ENCODE measurements around the gene SH3BGRL.

The SH3BGRL gene

DNA sequence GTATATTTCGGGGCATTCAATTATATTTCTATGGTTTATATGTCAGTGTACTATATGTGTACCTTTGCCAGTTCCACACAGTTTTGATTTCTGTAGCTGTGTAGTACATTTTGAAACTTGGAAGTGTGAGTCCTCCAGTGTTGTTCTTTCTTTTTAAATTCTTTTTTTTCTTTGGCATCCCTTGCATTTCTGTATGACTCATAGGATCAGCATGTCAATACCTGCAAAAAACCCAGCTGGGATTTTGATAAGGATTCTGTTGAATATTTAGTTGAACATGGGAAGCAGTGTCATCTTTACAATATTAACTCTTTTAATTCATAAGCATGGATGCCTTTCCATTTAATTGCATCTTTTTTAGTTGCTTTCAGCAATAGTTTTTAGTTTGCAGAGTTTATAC is 100.0 kb downstream of the SH3BGRL start:
- Histone ChIP-seq H3K36me3 (ENCODE audit: insufficient read depth, low read length) (no peaks in the 10 kb centered on the region; the same call in 1 of the 2 replicates), H3K4me2 (ENCODE audit: insufficient read depth, low read length) (no peak overlapping the region), H3K79me2 (ENCODE audit: insufficient read depth, low read length) (no peaks in the 10 kb centered on the region), H3K27ac (ENCODE audit: low read length) (no peak overlapping the region), H3K4me3 (ENCODE audit: low read depth in 1 of 2, low read length in 2 of 2) (no peak overlapping the region), H3K9ac (ENCODE audit: low read depth, low read length) (no peak overlapping the region), H3K4me1 (ENCODE audit: insufficient read depth, low read length) (no peaks in the 10 kb centered on the region), H3K27me3 (ENCODE audit: insufficient read depth, low read length, poor library complexity) (no peaks in the 10 kb centered on the region), H3K9me3 (ENCODE audit: insufficient read depth, low read length, severe bottlenecking) (no peaks in the 10 kb centered on the region), H4K20me1 (ENCODE audit: insufficient read depth, low read length) (no peaks in the 10 kb centered on the region), H2AFZ (ENCODE audit: low read depth, low read length) (no peak overlapping the region)
- ATAC-seq (ENCODE audit: insufficient read depth, low read depth) (no peak), DNase-seq (no peak)
- TF ChIP-seq EZH2 (IDR thresholded peaks at IDR 0.05; ENCODE audit: borderline replicate concordance, low read depth, low read length, severe bottlenecking): no peak
- TF ChIP-seq, protein P1, sequence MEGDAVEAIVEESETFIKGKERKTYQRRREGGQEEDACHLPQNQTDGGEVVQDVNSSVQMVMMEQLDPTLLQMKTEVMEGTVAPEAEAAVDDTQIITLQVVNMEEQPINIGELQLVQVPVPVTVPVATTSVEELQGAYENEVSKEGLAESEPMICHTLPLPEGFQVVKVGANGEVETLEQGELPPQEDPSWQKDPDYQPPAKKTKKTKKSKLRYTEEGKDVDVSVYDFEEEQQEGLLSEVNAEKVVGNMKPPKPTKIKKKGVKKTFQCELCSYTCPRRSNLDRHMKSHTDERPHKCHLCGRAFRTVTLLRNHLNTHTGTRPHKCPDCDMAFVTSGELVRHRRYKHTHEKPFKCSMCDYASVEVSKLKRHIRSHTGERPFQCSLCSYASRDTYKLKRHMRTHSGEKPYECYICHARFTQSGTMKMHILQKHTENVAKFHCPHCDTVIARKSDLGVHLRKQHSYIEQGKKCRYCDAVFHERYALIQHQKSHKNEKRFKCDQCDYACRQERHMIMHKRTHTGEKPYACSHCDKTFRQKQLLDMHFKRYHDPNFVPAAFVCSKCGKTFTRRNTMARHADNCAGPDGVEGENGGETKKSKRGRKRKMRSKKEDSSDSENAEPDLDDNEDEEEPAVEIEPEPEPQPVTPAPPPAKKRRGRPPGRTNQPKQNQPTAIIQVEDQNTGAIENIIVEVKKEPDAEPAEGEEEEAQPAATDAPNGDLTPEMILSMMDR (IDR thresholded peaks at IDR 0.05; ENCODE audit: borderline replicate concordance, extremely low read depth, low read length, poor library complexity, severe bottlenecking): no peak

DNA sequence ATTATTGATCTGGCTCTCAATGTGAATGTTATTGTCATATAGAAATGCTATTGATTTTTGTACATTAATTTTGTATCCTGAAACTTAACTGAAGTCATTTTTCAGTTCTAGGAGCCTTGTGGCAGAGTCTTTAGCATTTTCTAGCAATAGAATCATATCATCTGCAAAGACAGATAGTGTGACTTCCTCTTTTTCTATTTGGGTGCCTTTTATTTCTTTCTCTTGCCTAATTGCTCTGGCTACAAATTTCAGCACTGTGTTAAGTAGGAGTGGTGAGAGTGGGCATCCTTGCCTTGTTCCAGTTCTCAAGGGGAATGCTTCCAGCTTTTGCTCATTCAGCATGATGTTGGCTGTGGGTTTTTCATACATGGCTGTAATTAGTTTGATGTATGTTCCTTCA is 102.7 kb downstream of the SH3BGRL start:
- H3K4me3 ChIP-seq (ENCODE audit: low read depth in 1 of 2, low read length in 2 of 2): no peak overlapping the region
- no peak for DNase-seq
- no peak overlapping the region for H3K9ac ChIP-seq (ENCODE audit: low read depth, low read length)
- H3K4me1 ChIP-seq (ENCODE audit: insufficient read depth, low read length): no peaks in the 10 kb centered on the region
- H3K4me2 ChIP-seq (ENCODE audit: insufficient read depth, low read length): no peak overlapping the region
- no peak overlapping the region for H3K27ac ChIP-seq (ENCODE audit: low read length)
- H2AFZ ChIP-seq (ENCODE audit: low read depth, low read length): no peak overlapping the region
- no peaks in the 10 kb centered on the region for H3K27me3 ChIP-seq (ENCODE audit: insufficient read depth, low read length, poor library complexity)
- no peak for ATAC-seq (ENCODE audit: insufficient read depth, low read depth)
- H3K79me2 ChIP-seq (ENCODE audit: insufficient read depth, low read length): no peaks in the 10 kb centered on the region
- no peak for TF ChIP-seq EZH2 (IDR thresholded peaks at IDR 0.05; ENCODE audit: borderline replicate concordance, low read depth, low read length, severe bottlenecking)
- TF ChIP-seq, protein P1 (IDR thresholded peaks at IDR 0.05; ENCODE audit: borderline replicate concordance, extremely low read depth, low read length, poor library complexity, severe bottlenecking): no peak
- no peaks in the 10 kb centered on the region for H3K9me3 ChIP-seq (ENCODE audit: insufficient read depth, low read length, severe bottlenecking)
- H4K20me1 ChIP-seq (ENCODE audit: insufficient read depth, low read length): no peaks in the 10 kb centered on the region
- no peaks in the 10 kb centered on the region for H3K36me3 ChIP-seq (ENCODE audit: insufficient read depth, low read length)

DNA sequence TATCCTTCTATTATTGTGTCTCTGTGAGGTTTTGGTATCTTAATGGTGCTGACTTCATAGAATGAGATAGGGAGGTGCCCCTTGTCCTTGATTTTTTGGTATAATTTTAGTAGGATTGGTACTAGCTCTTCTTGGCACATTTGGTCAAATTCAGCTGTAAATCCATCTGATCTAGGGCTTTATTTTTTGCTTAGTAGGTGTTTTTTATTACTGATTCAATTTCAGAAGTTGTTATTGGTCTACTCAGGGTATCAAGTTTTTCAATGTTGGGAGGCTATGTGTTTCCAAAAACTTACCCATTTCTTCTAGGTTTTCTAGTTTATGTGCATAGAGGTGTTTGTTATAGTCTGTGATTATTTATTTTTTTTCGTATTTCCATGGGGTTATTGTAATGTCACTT is 103.3 kb downstream of the SH3BGRL start:
- Histone ChIP-seq H3K9me3 (ENCODE audit: insufficient read depth, low read length, severe bottlenecking) (no peaks in the 10 kb centered on the region), H2AFZ (ENCODE audit: low read depth, low read length) (no peak overlapping the region), H3K27ac (ENCODE audit: low read length) (no peak overlapping the region), H3K4me1 (ENCODE audit: insufficient read depth, low read length) (no peaks in the 10 kb centered on the region), H3K9ac (ENCODE audit: low read depth, low read length) (no peak overlapping the region), H3K4me3 (ENCODE audit: low read depth in 1 of 2, low read length in 2 of 2) (no peak overlapping the region), H3K4me2 (ENCODE audit: insufficient read depth, low read length) (no peak overlapping the region), H4K20me1 (ENCODE audit: insufficient read depth, low read length) (no peaks in the 10 kb centered on the region), H3K36me3 (ENCODE audit: insufficient read depth, low read length) (no peaks in the 10 kb centered on the region), H3K27me3 (ENCODE audit: insufficient read depth, low read length, poor library complexity) (no peaks in the 10 kb centered on the region), H3K79me2 (ENCODE audit: insufficient read depth, low read length) (no peaks in the 10 kb centered on the region)
- DNase-seq (no peak), ATAC-seq (ENCODE audit: insufficient read depth, low read depth) (no peak)
- TF ChIP-seq, protein P1 (IDR thresholded peaks at IDR 0.05; ENCODE audit: borderline replicate concordance, extremely low read depth, low read length, poor library complexity, severe bottlenecking): no peak
- no peak for TF ChIP-seq EZH2 (IDR thresholded peaks at IDR 0.05; ENCODE audit: borderline replicate concordance, low read depth, low read length, severe bottlenecking)
